HG03139 (cell line): ENCODE results near the gene TAL1.

Experiments
- ATAC-seq: cut with Tn5 transposase; IDR thresholded peaks from one replicate; pipeline ENCODE4 v1.9.1; 2021; ENCODE audit not compliant: unreplicated experiment

TAL1 gene

DNA sequence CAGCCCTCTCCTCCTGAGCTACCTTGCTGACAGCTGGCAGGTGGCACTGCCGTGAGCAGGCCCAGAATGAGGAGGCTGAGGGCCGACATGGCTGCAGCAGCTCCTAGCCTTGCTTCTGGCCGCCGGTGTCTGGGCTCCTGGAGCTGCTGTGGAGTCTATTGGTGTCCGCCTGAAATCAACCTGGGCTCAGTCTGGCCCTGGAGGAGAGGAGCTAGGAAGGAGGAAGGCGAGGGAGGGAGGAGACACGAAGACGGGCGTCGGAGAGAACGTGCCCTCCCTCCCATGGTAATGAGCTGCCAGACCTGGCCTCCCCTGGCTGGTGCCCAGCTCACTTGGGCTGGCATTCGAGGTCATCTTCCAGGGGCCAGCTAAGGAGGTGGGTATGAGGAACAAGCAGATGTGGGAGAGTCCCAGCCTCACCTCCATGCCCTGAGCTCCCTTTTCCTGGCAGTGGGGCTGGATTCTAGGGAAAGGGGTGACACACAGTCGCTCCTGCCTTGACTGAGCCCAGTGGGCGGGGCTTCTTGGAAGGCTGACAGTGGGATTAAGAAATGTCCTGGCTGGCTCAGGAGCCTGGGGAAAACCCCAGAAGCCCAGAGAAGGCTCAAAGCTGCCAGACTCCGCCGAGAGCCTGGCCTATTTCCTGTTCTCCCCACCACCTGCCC lies 42.0 kb downstream of the TAL1 start, which contains the start of gene PDZK1IP1:
Gene PDZK1IP1, minus strand, starts transcription at position 193 of the 665 bp plus-strand sequence. Its CDS starts 104 bp downstream, at position 89.
- ATAC-seq, result no peak

DNA sequence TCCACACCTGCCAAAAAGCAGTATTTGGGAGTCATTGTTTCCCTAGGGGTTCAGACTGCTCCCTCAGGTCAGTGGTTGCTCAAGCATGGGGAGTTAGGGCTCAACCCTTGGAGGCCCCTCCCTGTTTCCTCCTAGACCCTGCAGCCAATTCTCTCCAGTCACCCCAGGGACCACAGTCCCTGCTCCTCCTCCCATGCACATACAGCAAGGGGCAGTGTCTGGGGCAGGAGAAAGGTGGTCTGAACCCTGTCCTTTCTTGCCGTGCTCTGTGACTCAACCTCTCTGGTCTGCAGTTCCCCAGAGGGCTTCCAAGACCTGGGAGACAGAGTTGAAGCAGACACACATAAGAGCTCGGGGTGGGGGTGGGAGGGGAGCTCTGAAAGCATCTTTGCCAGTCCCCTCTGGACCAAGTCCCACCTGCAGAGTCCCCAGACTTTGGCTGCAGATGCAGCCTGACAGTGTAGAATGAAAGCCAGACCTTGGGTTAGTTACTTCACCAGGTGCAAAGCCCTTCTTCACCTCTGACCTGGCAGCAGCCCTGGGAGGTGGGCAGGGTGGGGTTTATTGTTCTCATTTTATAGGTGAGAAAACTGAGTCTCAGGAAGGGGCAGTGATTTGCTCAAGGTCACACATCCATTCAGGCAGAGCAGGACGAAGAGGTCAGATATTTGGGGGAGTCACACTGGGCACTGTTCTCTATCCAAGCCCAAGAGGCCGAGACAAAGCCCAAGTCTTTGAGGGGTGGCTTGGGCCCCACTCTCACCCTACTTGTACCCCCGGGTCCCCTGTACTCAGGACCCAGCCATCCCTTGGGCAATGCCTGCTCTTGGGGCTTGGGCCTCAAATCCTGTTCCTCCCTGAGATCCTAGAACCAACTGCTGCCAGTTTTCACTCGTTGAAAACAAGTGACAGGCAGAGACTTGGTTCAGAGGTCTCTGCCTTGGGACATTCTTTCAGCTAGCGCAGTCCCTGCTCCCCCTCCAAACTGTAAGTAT lies 42.9 kb downstream of the TAL1 start:
- no peak for ATAC-seq

GRCh38 chr1:47187926-47188250 lies 44.1 kb downstream of the TAL1 start:
- ATAC-seq, result no peak

DNA sequence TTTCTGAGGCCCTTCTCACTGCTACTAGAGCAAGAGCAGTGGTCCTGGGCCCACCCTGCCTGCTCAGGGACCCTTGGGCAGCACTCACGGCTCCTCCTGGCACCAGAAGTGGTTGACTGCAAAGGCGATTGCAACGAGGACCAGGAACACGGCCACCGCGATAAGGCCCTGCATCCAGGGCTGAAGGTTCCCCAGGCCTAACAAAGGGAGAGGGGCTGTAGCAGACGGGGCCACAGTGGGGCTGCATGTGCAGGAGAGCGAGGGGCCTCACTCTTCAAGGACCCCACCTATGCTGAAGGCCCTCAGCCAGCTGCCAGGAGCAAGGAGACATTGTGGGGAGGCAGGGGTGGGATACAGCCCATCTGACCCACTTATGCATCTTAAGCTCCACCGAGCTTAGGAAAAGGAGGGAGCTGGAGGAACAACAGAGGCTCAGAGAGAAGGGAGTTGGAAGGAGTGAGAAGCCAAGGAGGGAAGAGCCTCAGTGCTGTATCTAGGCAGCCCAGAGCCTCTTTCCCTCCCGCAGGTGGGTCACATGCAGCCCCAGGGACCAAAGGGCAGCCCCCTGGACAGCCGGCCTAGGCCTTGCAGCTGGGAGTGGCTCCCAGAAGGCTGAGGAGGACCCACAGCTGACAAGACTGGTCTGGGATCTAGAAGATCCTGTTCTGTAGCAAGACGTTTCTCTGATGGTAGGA lies 44.6 kb downstream of the TAL1 start:
- ATAC-seq, result no peak

DNA sequence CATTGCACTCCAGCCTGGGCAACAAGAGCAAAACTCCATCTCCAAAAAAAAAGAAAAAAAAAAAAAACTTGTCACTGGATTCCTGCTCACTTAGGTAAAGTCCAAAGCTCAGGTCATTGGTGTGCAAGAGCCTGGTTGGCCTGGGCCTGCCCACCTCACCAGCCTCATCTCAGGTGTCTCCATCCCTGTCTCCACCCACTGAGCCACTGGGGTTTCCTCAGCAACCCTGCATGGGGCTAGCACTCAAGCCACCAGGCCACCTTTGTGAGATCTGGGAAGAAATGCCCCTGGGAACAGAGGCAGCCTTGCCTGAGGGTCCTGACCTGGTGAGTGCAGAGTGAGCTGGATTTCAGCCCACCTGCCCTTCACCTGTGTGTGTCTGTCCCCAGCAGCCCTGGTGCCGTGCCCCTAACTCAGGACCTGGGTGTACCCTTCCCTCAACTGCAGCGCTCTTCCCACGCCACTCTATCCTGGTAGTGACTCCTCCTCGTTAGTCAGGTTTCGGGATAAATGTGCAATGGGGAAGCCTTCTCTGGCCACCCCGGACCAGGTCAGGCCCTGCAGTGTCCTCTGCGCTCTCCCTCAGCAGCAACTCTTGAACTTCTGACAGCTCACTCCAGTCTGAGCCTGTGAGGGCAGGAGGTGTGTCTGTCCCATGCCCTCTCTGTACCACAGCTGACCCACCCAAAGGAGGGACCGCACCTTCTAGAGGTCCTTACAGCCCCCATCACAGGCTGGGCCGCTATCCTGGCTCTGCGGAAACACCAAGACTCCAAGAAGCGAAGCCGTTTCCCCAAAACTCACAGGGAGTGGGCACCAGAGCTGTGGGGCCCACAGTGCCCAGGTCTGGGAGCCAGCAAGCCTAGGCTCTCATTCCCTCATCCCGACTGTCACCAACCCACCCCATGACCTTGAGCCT lies 45.5 kb downstream of the TAL1 start:
- ATAC-seq, result no peak

- ATAC-seq, result no peak
Observed at GRCh38 chr1:47184822-47185677, 47.0 kb downstream of the TAL1 start.

GRCh38 chr1:47184090-47184821 lies 47.8 kb downstream of the TAL1 start:
- no peak for ATAC-seq

DNA sequence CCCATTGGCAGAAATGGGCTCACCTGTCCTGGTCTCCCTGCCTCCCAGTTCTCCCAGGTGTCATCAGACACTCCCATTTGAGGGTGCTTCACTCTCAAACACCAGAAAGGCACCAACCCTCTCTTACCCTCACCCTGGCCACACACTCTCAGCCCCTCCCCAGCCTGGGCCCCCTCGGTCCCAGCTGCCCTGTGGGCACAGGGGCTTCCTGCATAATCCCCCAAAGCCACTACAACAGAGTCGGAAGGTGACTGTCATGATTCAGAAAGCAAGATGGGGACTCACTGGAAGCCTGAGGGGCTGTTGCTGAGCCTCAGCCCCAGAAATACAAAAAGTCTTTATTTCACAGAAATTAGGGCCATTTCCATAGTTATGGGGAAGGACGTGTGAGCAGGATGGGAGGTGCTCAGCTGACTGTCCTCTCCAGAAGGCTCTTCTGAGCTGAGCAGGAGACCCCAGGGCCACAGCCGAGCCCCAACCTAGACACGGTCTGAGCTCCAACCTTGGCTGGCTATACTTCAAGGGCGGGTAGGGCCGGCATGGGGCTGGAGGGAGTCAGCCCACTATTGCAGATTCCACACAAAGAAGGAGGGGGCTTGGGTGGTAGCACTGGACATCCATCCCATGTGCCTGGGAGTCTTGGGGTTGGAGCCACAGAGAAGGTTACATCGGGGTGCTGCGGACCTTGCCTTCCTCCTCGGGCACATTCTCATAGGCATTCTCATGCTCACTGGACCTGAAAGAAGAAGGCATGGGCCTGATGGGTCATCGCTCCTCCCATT lies 48.5 kb downstream of the TAL1 start:
- ATAC-seq, result no peak

- no peak for ATAC-seq
Observed at GRCh38 chr1:47182676-47183235, 49.3 kb downstream of the TAL1 start.

DNA sequence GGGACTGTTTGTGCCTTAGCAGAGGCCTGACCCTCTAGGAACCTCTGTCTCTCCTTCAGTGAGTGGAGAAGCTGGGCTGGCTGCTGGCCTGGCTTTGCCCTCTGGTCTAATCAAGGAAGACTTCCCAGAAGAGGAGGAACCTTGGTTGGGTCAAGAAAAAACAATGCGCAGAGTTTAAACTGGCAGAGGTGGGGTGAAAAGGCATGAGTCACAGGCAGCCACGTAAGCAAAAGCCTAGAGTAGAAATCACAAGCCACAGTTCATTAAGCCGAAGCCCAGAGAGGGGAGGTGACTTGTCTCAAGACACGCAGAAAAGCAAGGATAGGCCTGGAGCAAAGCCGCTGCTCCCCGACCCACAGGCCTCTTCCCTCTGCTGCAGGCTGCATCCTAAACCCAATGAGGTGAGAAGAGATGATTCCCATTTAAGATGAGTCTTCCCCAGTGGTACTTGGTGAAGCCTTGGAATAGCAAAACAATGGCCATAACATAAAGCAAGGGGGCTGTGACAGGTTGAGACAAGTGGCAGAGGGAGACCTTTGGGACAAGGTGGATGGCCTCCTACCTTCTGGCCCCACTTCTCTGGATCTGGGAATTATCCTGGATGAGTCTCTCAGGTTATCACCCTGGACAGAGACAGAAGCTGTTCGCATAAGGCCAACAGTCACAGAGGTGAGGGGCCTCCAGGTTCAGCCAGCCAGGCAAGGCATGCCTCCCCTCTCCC lies 49.9 kb downstream of the TAL1 start:
- ATAC-seq, result no peak

DNA sequence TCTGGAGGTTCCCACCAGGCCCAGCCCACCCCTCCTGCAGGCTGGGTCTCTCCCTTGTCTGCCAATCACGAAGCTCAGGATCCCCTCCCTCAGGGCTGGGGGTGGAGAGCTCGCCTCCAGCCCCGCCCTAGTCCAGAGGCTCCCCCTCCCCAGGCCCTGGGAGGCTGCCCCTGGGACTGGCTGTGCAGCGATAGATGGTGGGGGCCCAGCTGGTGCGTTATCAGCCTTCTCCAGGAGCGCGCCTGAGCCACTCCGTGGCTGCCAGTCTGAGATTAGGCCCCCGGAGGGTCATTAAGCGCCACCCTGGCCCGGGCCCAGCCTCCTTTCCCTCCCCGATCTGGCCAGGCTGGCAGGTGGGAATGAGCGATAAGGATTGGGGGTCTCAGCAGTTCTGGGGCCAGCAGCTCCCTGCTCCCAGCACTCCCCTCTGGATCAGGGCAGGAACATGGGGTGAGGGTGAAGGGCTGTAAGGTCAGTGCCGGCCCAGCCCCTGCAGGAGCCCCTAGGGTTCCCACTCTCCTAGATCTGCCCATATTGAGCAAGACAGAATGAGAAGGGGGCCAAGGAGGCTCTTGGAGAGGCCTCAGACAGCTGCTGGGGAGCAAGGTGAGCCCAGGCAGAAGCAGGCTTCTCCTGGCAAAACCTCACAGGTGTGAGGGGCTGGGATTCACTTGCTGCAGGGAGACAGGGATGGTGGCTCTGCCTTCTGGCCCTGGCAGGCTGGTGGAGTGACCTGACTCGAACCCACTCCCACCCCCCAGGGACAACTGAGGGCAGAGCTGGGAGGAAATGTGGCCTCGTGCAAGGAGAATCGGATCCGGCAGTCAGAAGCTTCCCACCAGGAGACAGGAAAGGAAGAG lies 50.7 kb downstream of the TAL1 start:
- ATAC-seq, result no peak

DNA sequence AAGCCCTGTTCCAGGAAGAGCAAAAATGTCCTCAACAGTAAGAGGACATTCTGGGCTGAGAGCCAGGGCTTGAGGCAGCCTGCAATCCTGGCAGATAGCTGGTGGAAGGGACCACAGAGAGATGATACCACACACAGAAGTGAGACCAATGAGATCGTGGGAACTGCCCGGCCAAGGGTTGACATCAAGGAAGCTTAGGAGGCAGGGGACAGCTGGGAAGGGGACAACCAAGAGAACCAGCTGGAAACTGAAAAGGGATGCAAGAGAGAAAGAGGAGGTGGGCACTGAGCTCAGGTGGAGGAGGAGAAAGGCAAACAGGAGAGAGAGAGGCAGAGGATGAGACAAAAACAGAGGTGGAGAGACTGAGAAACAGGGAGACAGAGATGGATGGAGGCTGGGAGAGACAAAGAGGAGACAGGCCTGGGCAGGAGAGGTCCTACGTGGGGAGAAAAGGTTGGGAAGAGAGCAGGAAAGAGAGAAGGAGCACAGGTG lies 51.4 kb downstream of the TAL1 start:
- no peak for ATAC-seq

GRCh38 chr1:47179988-47180563 lies 51.9 kb downstream of the TAL1 start:
- ATAC-seq, result no peak

DNA sequence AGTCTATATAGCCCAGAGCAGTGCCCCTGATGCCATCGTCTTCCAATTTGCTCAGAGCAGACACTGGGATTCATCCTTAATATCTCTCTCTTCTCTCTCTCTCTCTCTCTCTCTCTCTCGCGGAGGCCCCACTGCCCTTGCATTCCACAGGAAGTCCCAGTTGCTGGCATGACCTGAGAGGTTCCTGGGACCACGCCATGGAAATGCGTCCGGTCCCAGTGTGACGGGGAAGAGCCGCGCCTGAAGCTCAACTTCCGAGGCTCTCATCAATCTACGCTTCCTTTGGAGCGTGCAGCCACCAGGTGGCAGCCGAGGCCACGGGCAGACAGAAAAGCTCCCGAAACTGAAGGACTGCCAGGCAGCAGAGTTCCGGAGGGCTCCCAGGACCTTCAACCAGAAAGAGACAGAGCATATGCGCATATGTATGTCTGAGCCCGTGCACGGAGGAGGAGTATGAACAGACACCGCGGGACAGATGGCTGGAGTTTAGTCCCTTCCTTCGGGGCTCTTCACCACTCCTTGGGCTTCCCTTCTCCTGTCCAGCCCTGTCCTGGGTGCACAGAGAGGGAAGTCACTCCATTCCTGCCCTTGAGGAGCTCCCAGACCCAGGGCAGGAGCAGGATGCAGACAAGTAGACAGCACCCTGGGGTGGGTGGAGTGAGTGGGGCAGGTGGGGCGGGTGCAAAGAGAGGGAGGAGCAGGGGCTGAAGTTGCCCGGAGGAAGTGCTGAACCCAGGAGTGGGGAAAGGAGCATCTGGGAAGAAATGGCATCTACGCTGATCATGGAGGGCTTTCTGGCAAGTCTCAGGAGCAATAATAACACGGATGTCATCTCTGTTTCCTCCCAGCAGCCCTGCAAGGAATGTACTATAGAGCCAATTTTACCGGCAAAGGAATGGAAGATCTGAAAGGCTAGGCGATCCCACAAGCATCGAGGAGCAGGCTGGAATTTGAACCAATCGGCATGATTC lies 52.7 kb downstream of the TAL1 start:
- ATAC-seq, result peak; percentile 88

DNA sequence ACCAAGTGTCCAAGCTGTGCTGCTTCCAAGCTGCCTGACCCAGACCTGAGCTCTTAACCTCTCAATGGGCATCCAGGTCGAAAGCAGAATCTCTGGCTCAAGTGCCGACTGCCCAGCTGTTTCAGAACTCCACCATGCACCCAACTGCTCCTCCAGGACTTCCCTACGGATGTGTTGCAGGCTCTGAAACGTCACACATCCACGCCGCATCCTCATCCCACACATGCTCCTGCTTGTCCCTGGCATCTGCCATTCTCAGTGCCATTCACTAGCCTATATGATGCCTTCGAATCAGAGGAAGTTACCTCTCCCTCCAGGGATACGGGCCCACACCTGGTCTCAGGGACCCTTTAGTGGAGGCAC lies 53.4 kb downstream of the TAL1 start:
- ATAC-seq, result no peak
